ENCODE measurements around the gene LTBP3. TPM values are rescaled to one million over a fixed set of nuclear protein-coding genes. Genes with fewer than 3 reads are reported as not detected.

LTBP3 gene
- total and polyA plus RNA-seq, 9 of the 15 experiments (the other 6 are each of a cell fraction or from before 2014, with no cell fraction given), result 0.06 to 20.5 (median 4.8) TPM

GRCh38 chr11:65492637-65493366, 65.4 kb downstream of the LTBP3 start (continued):
- TF ChIP-seq OTX1 (CRISPR knock-in tag; IDR thresholded peaks at IDR 0.05), result no peak
- TF ChIP-seq ZNF134 (CRISPR knock-in tag; conservative IDR thresholded peaks at IDR 0.05), result no peak
- TF ChIP-seq TCF7L2 (IDR thresholded peaks at IDR 0.05; ENCODE audit: low read depth, low read length), result peak; percentile 61; the same call in 1 of the 2 replicates
- TF ChIP-seq JUN (IDR thresholded peaks at IDR 0.05; ENCODE audit: borderline replicate concordance, low read depth, low read length), result no peak
- no peak for TF ChIP-seq JUN (CRISPR knock-in tag; IDR thresholded peaks at IDR 0.05; ENCODE audit: borderline replicate concordance)
- peak; percentile 10; the same call in 1 of the 2 replicates for TF ChIP-seq MECOM (CRISPR knock-in tag; IDR thresholded peaks at IDR 0.05)
- TF ChIP-seq HOMEZ (CRISPR knock-in tag; IDR thresholded peaks at IDR 0.05), result no peak
- TF ChIP-seq CHD4 (IDR thresholded peaks at IDR 0.05; ENCODE audit: insufficient read depth, insufficient replicate concordance, low read depth, low read length, poor library complexity, severe bottlenecking), result no peak
- TF ChIP-seq HNRNPLL (IDR thresholded peaks at IDR 0.05; ENCODE audit: low read depth, low read length, poor library complexity, severe bottlenecking), result peak; percentile 92
- no peak for TF ChIP-seq HSF4 (CRISPR knock-in tag; IDR thresholded peaks at IDR 0.05; ENCODE audit: borderline replicate concordance)
- TF ChIP-seq C11orf30 (IDR thresholded peaks at IDR 0.05; ENCODE audit: low read depth), result peak; percentile 41
- peak in 1 of 2 experiments; percentile 39; a peak in 1 of 4 replicates for TF ChIP-seq TEAD1 (CRISPR knock-in tag; IDR thresholded peaks at IDR 0.05)
- peak; percentile 50; the same call in 1 of the 2 replicates for TF ChIP-seq CREM (IDR thresholded peaks at IDR 0.05; ENCODE audit: low read depth)
- TF ChIP-seq KDM2B (CRISPR knock-in tag; IDR thresholded peaks at IDR 0.05), result no peak
- TF ChIP-seq MITF (IDR thresholded peaks at IDR 0.05), result no peak
- TF ChIP-seq FOXP4 (CRISPR knock-in tag; IDR thresholded peaks at IDR 0.05; ENCODE audit: borderline replicate concordance), result no peak
- TF ChIP-seq ZNF311 (CRISPR knock-in tag; IDR thresholded peaks at IDR 0.05), result peak; percentile 8; the same call in 1 of the 2 replicates
- no peak for TF ChIP-seq KLF10 (CRISPR knock-in tag; IDR thresholded peaks at IDR 0.05)
- TF ChIP-seq FOXA1 (IDR thresholded peaks at IDR 0.05; ENCODE audit: borderline replicate concordance), result no peak
- TF ChIP-seq ZNF77 (CRISPR knock-in tag; IDR thresholded peaks at IDR 0.05), result no peak
- TF ChIP-seq GABPB2 (CRISPR knock-in tag; conservative IDR thresholded peaks at IDR 0.05), result no peak
- TF ChIP-seq ZBTB8A (IDR thresholded peaks at IDR 0.05; ENCODE audit: partially characterized antibody), result no peak
- no peak for TF ChIP-seq XRCC4 (IDR thresholded peaks at IDR 0.05; ENCODE audit: extremely low read depth, insufficient read depth, insufficient read length)
- 0 out of 2 replicates have a peak, but pooled peaks have one; percentile 6 for TF ChIP-seq MYC (IDR thresholded peaks at IDR 0.05; ENCODE audit: low read depth, low read length)
- no peak for TF ChIP-seq MYC (CRISPR knock-in tag; IDR thresholded peaks at IDR 0.05; ENCODE audit: borderline replicate concordance, low read depth)
